ENCODE data around the gene UCP3. TPM values are rescaled to one million over a fixed set of nuclear protein-coding genes. Genes with fewer than 3 reads are reported as not detected.

The UCP3 gene
- total and polyA plus RNA-seq, 10 of the 15 experiments (the other 5 are each of a cell fraction or from before 2014, with no cell fraction given): 0.02 to 1.9 (median 0.94) TPM

DNA sequence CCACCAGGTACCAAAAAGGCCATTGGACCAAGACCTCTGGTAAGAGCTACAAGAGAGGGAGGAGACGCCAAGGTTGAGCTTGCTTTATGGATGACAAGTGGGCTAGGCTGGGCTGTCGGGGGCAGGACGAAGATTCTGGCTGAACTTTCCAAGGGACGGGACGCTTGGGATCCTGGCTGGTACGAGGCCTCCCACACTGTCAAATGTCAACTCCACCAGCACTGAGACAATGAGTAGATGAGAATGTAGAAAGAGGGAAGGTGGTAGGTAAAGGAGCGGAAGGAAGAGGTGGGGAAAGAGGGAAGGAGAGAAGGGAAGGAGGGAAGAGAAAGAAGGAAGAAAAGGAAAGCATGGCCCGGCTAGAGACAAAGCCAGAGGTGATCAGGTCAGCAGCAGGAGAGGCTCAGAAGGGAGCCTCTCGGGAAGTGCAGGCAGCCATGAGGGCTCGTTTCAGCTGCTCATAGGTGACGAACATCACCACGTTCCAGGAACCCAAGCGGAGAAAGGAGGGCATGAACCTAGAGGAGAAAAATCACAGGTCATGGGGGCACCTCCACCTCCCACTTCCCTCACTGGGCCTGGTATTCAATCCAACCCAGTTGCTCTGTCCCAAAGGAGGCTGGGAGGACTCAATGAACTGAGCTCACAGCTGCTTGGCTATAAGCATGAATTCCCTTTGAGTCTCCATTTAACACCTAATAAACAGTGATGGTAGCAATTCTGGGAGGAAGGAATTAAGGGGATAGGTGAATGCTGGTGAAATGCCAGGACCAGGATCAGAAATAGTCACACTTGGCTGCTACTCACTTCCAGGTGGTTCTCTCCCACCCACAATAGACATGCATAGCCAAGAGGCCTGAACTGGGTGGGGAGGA lies 34.0 kb downstream of the UCP3 start:
- in situ Hi-C loops (cut with MboI): no loop called here
- H4K20me1 ChIP-seq (ENCODE audit: control insufficient read depth, insufficient read depth): no peaks in the 10 kb centered on the region
- H3K79me2 ChIP-seq (ENCODE audit: control insufficient read depth, insufficient read depth, low read length): peaks cover 18% of the 10 kb centered on the region
- peaks cover 28 to 30% of the 10 kb centered on the region in 2 experiments for H3K36me3 ChIP-seq (ENCODE audit: control insufficient read depth in 2 of 2, insufficient read depth in 2 of 2, low read length in 1 of 2)
- no peak for DNase-seq (ENCODE audit: low read depth, low spot score)
- WGBS (ENCODE audit: insufficient coverage, insufficient replicate concordance, low lambda C conversion rate, missing lambda C conversion rate): 75% methylated on average over 13 of the region's 13 CpGs
- peaks cover 13% of the 10 kb centered on the region for H3K4me1 ChIP-seq (ENCODE audit: control insufficient read depth, insufficient read depth, low read length)
- H3K9ac ChIP-seq (ENCODE audit: control insufficient read depth, insufficient read depth, low read length): no peak overlapping the region
- H3K9me3 ChIP-seq (replicated peaks; ENCODE audit: control insufficient read depth, insufficient read depth, low read length): no peaks in the 10 kb centered on the region
- POLR2A ChIA-PET: interaction anchor here (0.7 kb wide), 1 partner anchor 30 kb away, joined by 3 read pairs; no protein-coding TSS in a partner anchor
- RAD21 ChIA-PET (ENCODE audit: unreplicated experiment): interaction anchor here (0.9 kb wide), 2 partner anchors 11 to 22 kb away, joined by 3 to 6 read pairs; no protein-coding TSS in a partner anchor
- TF ChIP-seq ZNF207 (IDR thresholded peaks at IDR 0.05; ENCODE audit: borderline replicate concordance) (no peak), ZNF274 (IDR thresholded peaks at IDR 0.05; ENCODE audit: insufficient read depth, insufficient read length) (no peak), SIX5 (IDR thresholded peaks at IDR 0.05; ENCODE audit: low read depth, low read length, severe bottlenecking) (no peak), ZSCAN29 (IDR thresholded peaks at IDR 0.05) (no peak), SUPT20H (IDR thresholded peaks at IDR 0.05; ENCODE audit: borderline replicate concordance, control insufficient read depth, low read depth, low read length) (no peak)
- TF ChIP-seq, protein P1, sequence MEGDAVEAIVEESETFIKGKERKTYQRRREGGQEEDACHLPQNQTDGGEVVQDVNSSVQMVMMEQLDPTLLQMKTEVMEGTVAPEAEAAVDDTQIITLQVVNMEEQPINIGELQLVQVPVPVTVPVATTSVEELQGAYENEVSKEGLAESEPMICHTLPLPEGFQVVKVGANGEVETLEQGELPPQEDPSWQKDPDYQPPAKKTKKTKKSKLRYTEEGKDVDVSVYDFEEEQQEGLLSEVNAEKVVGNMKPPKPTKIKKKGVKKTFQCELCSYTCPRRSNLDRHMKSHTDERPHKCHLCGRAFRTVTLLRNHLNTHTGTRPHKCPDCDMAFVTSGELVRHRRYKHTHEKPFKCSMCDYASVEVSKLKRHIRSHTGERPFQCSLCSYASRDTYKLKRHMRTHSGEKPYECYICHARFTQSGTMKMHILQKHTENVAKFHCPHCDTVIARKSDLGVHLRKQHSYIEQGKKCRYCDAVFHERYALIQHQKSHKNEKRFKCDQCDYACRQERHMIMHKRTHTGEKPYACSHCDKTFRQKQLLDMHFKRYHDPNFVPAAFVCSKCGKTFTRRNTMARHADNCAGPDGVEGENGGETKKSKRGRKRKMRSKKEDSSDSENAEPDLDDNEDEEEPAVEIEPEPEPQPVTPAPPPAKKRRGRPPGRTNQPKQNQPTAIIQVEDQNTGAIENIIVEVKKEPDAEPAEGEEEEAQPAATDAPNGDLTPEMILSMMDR (IDR thresholded peaks at IDR 0.05 in 2 of 3, conservative IDR thresholded peaks at IDR 0.05 in 1 of 3; ENCODE audit: control insufficient read depth in 2 of 3, extremely low read depth in 1 of 3, insufficient read depth in 1 of 3, low read depth in 3 of 3, low read length in 3 of 3): no peak
- TF ChIP-seq, protein P2, sequence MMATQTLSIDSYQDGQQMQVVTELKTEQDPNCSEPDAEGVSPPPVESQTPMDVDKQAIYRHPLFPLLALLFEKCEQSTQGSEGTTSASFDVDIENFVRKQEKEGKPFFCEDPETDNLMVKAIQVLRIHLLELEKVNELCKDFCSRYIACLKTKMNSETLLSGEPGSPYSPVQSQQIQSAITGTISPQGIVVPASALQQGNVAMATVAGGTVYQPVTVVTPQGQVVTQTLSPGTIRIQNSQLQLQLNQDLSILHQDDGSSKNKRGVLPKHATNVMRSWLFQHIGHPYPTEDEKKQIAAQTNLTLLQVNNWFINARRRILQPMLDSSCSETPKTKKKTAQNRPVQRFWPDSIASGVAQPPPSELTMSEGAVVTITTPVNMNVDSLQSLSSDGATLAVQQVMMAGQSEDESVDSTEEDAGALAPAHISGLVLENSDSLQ (IDR thresholded peaks at IDR 0.05): no peak
- H3K4me3 ChIP-seq: no peak overlapping the region
- no peak for FAIRE-seq
- BruUV-seq (replicated peaks): no TSS peak
- intact Hi-C loops (cut with micrococcal nuclease; ENCODE audit: unreplicated experiment): no loop called here
- CTCF ChIA-PET: interaction anchor here (1.0 kb wide), 1 partner anchor 12 kb away, joined by 3 read pairs; no protein-coding TSS in a partner anchor
- SMC1A ChIA-PET (ENCODE audit: uncharacterized antibody, unreplicated experiment): interaction anchor here (1.7 kb wide), 1 partner anchor 11 kb away, joined by 4 read pairs; no protein-coding TSS in a partner anchor
- no peaks in the 10 kb centered on the region for H3K27me3 ChIP-seq (replicated peaks in 1 of 2; ENCODE audit: control insufficient read depth in 2 of 2, insufficient read depth in 2 of 2, low read length in 1 of 2)
- no peak for ATAC-seq
- no peak overlapping the region for H3K4me2 ChIP-seq (ENCODE audit: control insufficient read depth, insufficient read depth)
- no peak overlapping the region for H3K27ac ChIP-seq (ENCODE audit: control insufficient read depth, insufficient read depth)
- no peak overlapping the region for H2AFZ ChIP-seq (ENCODE audit: control insufficient read depth, low read depth, low read length)

Data from GM12878 (cell line).